Amygdala (tissue), 56 donors: Measurements from ENCODE around the gene TMED5.
"Not testable (repeated sequence)": the region's sequence is repeated elsewhere in the genome, so short reads cannot be mapped to it uniquely, and the experiment has no call there.

Source experiments
- DNase-seq, 56 donors: peaks; one replicate each; lab custom pipeline; 2025; lab: John Stamatoyannopoulos, UW

The TMED5 gene

DNA sequence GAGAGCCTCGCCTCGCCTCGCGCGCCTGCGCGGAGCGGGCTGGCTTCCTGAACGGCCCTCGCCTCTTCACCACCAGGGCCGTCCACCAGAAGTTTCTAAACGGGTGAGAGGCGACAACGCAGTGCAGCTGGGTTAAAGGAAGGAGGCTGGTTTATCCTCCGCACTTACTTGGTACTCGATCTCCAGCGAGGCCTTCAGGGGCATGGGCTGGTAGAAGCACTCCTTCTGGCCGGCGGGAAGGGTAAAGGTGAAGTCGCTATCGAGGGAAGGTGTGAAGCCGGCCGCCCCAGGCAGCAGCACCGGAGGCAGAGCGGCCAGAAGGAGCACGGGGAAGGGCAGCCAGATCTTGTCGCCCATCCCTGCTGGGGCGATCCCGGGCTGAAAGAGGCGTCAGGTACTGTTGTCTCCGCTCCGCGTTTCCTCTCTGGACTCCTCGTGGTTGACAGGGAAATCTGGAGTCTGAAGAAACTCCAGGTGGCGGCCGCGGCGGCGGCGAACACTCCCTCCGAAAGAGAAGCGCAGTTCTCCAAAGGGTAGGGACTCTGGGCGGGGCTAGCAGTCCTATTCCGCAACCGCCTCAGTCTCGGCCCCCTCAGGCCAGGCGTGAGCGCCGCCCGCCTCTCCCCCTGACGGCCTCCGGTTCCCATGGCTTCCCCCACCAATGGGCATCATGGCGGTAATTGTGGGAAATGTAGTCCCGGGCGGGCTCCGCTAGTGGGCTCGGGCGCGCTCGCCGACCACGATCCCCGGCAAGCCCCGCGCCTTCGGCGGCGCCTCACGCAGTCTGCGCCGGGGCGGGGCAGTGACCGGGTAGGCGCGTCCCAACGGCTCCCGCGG lies at the start of gene TMED5:
Gene TMED5, minus strand, starts transcription at position 528 of the 837 bp plus-strand sequence. Its CDS starts 171 bp downstream, at position 357.
- DNase-seq: peak; percentile 58 to 98 (median 95)

- DNase-seq: no peak
These were observed 42.9 kb upstream of the TMED5 start for GRCh38 chr1:93223023-93223675.

DNA sequence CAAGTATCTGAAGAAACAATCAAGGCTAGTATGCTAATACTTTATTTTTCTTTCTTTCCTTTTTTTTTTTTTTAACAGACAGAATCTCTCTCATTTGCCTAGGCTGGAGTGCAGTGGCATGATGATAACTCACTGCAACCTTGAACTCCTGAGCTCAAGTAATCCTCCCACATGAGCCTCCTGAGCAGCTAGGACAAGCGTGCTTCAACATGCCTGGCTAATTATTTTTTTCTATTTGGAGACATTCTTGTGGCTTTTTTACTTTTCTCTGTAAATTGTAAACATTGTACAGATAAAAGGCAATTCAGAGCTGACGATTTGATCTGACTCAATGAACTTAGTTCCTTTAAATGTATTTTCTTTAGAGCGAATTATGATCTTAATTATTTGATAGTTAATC lies 41.7 kb upstream of the TMED5 start:
- DNase-seq: no peak

DNA sequence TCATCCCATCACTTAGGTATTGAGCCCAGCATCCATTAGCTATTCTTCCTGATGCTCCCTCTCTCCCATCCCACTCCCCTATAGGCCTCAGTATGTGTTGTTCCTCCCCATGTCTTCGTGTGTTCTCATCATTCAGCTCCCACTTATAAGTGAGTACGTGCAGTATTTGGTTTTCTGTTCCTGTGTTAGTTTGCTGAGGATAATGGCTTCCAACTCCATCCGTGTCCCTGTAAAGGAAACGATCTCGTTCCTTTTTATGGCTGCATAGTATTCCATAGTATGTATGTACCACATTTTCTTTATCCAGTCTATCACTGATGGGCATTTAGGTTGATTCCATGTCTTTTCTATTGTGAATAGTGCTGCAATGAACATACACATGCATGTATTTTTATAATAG lies 40.5 kb upstream of the TMED5 start:
- not testable (repeated sequence) for DNase-seq

DNA sequence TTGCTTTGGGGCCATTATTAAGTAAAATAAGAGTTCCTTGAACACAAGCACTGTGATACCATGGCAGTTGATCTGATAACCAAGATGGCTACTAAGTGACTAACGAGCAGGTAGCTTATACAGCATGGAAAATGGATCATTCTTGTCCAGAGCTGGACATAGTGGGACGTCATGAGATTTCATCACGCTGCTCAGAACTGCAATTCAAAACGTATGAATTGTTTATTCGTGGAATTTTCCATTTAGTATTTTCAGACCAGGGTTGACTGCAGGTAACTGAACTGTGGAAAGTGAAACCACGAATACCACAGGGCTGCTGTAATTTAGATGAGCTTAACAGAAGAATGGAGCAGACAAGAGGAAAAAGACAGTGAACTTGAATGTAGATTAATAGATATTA lies 39.2 kb upstream of the TMED5 start:
- DNase-seq: no peak

- no peak for DNase-seq
These were observed 35.1 kb upstream of the TMED5 start for GRCh38 chr1:93215322-93215721.

- DNase-seq: no peak
These were observed 27.0 kb upstream of the TMED5 start for GRCh38 chr1:93207211-93207610.

- DNase-seq: no peak
These were observed 26.3 kb upstream of the TMED5 start for GRCh38 chr1:93206567-93206954.

- no peak for DNase-seq
These were observed 25.8 kb upstream of the TMED5 start for GRCh38 chr1:93205892-93206566.

GRCh38 chr1:93200714-93201113 lies 20.5 kb upstream of the TMED5 start:
- no peak for DNase-seq

GRCh38 chr1:93200086-93200620 lies 19.9 kb upstream of the TMED5 start:
- DNase-seq: no peak

DNA sequence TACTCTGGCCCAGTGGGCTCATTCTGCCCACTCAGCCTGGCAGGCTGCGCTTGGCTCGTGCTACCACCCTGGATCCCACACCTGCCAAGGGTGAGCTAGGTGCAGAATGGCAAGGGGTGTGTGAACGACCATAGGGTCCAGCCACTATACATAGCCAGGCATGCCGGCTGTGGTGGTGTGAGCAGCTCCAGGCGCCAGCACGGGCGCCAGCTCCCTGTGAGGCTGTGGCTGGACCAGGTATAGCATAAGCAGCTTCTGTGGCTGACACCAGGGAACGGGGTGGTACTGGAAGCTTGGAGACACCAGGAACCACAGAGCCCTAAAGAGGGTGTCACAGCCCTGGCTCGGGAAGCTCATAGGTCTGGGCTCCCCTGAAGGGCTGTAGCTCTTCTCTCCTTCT lies 18.9 kb upstream of the TMED5 start:
- DNase-seq: no peak

DNA sequence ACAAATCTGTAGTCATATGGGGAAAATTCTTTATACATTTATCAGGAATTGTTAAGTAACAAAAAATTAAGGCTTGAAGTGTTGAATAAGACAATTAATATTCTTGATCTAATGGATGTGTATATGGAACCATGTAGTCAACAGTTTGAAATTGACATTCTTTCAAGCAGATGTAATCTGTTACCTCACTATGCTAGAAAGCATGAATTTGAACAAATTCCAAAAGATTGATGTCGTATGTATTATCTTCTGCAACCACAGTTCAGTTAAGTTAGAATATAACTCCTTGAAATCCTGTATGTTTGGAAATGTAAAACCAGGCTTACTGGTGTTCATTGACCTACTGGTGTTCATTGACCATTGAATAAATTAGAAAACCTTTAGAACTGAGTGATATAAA lies 16.4 kb upstream of the TMED5 start:
- no peak for DNase-seq

DNA sequence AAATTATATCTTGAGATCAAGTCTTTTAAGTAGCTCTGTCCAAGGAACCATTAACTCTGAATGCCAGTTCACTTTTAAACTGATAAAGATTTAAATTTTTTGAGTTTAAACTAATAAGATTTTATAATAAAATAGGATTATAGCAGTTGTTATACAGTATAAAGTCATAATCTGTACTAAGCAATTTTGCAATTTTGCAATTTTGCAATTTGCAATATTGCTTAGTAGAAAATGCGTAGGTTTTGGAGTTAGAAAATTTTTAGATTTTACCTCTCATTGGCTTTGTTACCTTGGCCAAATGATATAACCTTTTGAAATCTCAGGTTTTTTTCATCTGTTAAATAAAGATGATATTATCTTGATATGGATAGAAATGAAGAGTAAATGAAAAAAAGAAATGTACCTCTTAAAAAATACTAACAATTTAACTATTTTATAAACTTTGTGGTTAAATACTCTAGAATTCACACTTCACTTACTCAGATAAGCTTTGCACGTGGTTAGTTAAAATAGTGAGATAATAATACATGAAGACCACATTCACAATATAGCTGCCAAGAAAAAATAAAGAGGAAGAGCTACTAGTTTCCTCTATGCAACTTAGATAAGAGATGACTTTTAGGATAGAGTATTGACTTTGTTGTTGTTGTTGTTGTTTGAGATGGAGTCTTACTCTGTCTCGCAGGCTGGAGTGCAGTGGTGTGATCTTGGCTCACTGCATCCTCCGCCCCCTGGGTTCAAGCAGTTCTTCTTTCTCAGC lies 14.2 kb upstream of the TMED5 start:
- no peak for DNase-seq

DNA sequence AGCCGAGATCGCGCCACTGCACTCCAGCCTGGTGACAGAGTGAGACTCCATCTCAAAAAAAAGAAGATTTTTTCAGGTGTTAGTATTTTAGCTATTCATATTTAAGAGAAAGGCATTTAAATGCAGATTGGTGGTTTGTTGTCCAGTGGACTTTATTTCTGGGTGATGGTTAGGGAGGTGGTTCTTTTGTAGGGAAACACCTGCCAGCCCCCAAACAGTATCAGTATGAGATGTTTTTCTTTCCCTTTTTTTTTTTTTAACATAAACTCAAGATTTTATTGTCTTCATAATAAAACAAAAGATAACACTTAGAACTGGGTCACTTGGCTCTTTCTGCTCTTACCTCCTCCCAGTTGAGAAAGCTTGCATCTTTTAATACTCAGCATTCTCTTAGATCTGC lies 10.2 kb upstream of the TMED5 start:
- no peak for DNase-seq

GRCh38 chr1:93186667-93187066 lies 6.5 kb upstream of the TMED5 start:
- DNase-seq: no peak

DNA sequence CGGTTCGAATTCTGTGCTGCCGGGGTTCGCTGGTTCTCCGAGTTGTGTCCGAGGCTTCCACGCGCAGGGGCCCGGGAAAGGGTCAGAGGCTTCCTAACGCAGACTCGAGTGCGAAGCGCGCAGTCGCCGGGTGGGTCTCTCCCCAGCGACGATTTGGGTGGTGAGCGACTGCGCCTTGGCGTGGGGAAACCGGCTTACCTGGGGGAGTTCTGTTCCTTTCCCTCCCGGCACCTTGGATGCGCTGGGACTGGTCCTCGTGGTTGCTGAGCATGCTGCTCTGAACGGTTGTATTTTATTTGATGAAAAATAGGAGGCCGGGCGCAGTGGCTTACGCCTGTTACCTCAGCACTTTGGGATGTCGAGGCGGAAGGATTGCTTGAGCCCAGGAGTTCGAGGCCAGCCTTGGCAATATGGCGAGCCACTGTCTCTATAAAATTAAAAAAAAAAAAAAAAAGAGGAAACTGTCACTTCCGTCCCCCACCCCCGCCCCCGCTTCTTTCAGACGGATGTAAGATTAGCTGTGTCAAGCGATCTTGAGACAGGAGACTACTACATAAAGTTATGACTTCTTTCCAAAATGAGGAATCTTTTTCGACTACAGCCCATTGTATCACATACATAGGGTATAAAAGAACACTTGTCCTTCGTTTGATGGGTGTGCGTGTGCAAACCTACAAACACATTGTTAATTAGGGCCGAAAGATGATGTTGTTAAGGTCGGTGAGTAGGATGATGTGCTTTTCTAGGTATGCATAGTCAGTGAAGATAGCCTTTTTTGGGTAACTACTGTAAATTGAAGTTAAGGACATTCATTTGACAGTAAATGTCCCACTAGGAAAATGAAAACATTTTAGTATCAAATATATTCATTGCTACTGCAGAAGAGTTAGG lies 755 bp upstream of the TMED5 start, which contains the start of gene CCDC18:
Gene CCDC18, plus strand, starts transcription at position 2 of the 891 bp plus-strand sequence. CDS start 2,638 bp downstream, outside the sequence.
- peak in 3 of 56 donors; percentile 38 to 61 (median 41) for DNase-seq

GRCh38 chr1:93178418-93178817 lies 1.8 kb downstream of the TMED5 start:
- no peak for DNase-seq

- no peak for DNase-seq
These were observed 2.2 kb downstream of the TMED5 start for GRCh38 chr1:93177991-93178390.
